Glomerular endothelial cell (primary cell): ENCODE data around the gene PLXNA4. TPM values are rescaled to one million over a fixed set of nuclear protein-coding genes. Genes with fewer than 3 reads are reported as not detected.

Experiments
- DNase-seq: peaks from one replicate; pipeline ENCODE4 v3.0.0-alpha.2; 2011; ENCODE audit warnings: low read depth, low spot score; ENCODE audit errors: extremely low read depth
- total RNA-seq: library from RNA; depleted of rRNA; stranded (reverse); fragments of >200 nt; gene quantifications from 2 replicates; pipeline ENCODE4 v1.2.3, GENCODE V29; 2015

PLXNA4 gene
- total RNA-seq, 1 donor from 2014 or later = 1.2 TPM

DNA sequence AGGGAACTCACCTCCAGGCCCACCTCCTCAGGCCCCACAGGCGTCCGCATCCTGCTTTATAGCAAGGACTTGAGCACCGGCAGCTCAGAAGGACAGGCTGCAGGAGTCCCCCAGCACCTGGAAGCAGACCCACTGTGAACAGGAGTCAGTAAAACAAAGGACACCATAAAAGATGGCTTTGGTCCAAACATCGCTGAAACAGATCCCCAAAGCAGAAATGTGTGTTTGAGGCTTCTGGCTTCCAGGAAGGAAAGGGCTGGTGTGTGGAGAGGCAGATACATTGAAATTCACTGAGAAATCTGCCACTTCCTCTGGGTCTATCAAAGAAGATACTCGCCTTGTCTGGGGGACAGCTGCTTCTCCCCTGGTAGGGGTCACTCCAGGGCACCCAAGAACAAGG, 286.2 kb downstream of the PLXNA4 start:
- DNase-seq = no peak

DNA sequence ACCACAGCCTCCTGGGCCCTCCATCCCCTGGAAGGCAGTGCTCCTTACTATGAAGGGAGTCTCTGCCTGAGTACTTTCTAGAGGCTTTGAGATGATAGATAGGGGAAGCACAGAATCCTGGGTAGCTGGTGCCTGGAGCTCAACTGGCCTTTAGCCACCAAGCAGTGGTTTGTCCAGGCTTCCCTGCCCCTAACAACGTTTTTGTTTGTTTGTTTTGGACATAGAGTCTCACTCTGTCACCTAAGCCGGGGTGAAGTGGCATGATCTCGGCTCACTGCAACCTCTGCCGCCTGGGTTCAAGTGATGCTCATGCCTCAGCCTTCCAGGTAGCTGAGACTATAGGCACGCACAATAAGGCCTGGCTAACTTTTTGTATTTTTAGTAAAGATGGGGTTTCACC, 289.4 kb downstream of the PLXNA4 start:
- no peak for DNase-seq

DNA sequence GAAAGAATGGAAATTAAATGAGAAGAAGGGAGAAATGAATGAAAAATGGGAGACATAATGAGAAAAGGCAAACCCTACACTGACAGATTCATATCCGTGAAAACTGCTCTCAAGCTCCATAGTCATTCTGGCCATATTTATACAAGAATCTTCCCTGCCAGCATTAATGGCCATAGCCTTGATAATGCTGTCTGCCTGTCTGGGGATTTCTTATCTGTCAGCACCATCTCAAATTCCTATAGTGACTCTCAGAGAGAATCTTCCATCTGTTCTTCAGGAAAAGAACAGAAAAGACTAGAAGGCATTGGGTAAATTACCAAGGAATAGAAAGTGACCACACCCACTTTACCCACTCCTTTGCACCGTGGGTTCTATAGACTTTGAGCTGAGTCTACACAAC, 295.9 kb downstream of the PLXNA4 start:
- DNase-seq = no peak

DNA sequence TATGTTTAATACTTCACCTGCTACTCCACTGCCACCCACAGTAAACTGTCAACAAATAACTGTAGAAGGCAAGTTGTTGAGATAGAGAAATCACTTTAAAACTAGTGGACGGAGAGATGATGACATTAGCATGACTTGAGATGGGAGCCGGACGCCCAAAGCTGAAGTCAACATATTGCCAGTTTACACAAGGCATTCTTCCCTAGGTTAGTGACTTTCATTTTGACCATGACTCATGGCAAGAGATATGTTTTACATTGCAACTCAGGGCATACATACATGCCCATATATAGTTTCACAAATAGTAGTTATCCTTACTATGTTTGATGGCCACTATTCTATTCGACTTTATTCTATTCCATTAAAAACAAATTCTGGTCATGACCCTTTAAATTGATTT, 296.6 kb downstream of the PLXNA4 start:
- DNase-seq = no peak

DNA sequence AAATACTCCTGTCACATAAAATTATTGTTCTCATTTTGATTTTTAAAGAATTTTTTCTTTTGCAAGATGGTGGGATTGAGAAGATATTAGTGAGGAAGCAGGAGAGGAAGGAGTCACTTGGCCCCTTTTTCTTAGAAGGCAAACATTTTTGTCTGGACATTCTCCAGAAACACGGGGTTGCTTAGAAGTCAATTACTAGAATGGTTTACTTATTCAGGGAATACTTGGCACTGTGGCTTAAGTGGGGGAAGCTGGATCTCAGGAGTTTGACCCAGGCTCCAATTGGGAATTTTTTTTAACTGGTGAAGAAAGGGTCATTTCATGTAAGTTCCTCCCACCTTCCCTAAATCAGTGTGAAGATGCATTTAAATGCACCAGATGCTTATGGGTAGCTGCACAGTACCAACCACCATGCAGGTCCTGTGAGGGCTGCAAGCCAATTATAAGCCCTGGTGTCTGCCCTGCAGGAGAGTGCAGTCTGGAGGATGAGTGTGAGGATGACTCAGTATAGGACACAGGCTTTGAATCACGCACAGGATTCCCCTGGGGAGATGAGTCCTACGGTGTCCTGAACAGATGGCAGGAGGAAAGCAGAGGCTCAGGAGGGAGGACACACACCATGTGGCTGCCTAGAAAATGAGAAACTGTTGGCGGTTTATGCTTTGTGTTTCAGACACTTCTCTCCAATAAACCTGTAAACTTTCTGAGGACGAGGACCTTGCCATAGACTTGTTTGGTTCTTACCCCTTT, 299.1 kb downstream of the PLXNA4 start:
- no peak for DNase-seq

DNA sequence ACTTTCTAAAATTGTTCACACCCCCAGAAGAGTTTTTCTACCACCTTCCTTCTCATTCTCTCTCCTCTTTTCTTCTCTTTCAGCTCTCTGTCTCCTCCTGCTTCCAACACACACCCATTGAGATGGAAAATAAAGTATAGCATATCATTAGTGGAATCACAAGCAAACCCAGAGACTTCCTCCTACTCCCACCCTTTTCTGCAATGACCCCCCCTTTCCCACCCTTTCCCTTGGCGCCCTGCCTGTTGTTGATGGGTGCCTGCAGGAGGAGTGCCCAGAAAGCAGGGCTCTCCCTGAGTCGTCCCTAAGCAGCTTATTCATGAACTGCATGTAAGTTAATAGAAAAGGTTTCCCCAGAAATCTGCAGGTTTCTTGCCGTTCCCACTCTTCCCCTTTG, 300.0 kb downstream of the PLXNA4 start:
- no peak for DNase-seq

DNA sequence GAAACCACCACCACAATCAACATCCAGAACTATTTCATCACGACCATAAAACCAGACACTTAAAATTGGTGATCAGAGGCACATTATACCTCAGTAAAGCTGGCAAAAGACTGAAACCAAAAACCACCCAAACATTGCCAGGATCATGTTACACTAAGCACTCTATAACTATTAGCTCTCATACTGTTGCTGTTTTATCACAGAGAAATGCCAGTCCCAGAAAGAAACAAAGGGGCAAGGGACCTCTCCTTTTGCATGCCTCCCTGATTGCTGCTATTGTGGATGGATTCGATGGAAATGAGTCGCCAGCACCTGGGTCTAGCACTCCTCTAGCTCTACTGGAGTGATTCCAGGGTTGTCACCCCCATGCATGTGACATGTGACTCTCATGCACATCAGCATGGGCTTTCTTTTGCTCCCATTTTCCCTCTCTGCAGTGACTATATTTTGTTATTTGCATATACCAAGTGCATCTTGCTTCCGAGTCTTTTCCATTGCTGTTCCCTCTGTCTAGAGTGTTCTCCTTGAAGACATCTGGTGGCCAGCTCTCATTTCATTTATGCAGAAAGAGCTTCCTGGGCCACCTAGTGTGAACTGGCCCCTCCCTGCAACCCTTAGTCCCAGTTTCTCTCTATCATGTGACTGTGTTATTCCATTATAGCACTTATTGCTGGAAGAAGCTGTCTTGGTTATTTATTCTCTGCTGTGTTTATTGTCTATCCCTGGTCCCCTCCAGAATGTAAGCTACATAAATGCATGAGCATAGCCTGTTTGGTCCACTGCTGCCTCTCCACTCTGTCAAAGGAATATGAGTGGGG, 300.6 kb downstream of the PLXNA4 start:
- DNase-seq = no peak

DNA sequence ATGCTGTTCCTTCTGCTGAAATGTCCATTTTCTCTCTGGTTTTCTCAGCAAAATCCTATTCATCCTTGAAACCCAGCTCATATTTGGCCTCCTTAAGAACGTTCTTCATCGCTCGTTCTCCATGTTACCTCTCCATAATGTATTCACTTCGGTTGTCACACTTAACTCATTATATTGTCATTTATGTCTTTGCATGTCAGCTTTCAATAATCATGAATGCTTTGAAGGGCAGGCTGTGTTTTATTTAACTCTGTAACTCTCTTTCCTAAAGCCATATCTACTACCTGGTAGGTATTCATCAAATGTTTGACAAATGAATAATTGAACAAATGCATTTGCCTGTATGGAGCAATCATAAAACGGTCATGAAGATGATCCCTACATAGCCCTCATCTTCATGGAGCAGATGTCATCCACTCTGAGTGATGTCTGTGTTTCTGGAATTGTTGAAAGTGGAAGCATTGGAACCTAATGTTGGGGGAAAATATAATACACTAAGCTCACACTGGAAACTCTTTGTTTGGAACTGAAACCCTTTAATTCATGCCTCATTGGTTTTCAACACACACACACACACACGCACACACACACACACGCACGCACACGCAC, 303.4 kb downstream of the PLXNA4 start:
- no peak for DNase-seq

DNA sequence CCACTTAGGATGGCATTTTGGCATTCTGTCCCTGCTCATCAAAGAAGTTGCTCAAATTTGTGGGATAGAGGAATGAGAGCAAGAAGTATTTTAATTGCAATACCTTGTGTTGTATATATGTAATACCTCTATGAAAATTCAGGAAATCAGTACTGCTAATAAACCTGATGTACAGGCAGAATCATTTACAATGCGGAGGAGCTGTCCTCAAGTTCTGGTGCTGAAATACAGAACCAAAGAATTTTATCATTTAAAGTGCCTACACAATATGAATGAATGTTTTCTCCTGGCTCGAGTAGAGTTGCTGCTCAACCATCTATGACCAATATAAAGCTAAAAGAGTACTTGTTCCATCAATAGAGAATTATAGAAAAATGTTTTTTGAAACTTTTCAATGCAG, 305.8 kb downstream of the PLXNA4 start:
- DNase-seq = no peak

DNA sequence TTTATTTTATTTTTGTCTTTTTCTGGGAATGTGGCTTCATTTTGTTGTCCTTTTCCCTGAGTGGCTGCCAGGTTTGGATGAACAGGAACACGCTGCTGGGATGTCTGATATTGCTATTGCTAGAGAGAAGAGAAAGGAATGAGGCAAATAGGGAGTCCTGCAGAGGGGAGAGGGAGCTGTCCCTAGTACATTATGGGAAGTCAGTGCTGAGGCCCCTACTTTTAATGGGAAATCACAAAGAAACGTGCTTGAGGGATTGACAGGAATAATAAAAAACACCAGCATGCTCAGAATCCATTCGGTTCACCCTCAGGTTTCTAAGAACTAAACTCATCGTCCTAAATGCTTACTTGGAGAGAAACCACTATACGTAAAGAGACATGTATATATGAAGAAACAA, 306.6 kb downstream of the PLXNA4 start:
- no peak for DNase-seq

DNA sequence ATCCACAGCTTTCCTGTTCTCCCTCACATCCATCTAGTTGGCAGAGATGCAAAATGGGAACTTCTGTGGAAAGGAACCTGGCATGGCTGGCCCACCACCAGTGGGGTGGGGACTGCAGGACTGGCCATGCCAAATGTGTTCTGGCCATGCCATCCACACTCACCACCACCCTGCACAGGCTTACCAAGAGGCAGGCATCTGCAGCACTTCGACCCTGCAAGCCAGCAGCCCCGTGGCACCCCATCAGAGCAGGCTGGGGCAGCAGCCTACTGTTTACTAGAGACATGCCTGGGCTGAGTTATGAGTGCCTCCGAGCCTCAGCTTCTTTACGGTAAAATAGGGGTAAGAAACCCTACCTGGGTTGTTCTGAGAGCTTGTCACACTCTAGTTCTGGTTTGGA, 313.1 kb downstream of the PLXNA4 start:
- no peak for DNase-seq

DNA sequence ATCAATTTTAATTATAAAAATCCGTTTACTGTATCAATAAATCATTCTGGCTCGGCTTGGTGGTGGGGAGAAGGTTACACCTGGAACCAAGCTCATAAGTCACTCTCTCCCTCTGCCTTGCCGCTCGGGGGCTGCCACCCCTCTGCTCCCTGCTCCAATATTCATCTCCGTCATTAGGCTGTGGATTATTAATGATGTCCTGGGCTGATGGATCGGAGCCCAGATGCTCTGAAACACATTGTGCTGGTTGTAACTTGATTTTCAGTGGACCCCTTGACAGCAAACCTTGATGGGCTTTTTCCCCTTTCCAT, 314.2 kb downstream of the PLXNA4 start:
- no peak for DNase-seq

DNA sequence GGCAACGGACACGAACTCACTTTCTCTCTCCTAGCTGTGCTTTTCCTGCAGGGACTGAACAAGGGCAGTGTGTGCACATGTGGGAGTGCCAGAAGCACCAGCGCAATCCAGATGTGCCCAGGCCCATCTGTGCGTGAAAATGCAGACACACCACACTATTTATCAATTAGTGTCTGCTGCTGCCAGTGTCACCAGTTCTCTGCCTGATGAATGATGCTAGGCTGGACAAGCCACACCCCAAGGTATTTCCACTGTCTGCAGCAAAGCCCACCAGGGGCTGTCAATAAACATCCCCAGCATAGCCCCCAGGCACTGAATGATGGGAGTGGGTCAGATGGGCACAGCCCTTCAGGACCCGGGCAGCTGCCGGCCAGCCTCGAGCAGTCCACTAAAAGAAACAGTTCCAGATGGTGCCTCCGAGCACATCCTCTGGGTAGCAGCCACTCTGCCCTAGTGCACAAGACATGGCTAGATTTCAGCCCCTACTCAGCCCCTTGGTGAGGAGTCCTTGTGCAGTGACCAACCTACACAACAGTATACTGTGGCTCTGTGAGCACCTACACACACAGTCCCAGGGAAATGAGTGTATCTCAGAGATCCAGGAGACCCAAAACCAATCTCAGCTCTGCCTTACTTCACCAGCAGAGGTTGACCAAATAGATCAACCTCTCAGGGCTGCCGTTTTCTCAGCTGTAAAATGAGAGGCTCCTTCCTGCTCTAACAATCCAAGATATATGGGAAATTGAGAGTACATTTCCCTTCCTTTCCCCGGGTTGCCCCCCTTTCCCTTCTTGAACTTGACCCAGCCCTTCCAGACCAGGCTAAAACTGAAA, 314.7 kb downstream of the PLXNA4 start:
- DNase-seq = no peak

DNA sequence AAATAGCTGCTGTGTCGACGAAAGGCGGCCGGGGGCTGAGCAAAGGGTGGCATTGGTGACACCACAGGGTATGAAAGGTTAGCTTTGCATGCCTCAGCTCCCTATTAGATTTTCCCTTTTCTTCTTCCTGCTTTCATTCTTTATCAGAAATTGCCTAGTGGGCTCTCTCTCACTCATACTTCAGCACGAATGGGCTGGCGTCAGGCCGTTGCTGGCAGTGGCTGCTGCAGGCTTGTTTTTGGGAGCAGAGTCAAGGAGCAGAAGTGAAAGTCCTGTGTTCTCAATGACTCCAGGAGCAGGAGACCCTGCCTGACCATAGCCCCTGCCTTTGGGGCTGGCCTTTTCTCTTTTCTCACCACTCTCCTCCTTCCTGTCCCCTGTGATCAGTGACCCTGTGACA, 318.0 kb downstream of the PLXNA4 start:
- no peak for DNase-seq

DNA sequence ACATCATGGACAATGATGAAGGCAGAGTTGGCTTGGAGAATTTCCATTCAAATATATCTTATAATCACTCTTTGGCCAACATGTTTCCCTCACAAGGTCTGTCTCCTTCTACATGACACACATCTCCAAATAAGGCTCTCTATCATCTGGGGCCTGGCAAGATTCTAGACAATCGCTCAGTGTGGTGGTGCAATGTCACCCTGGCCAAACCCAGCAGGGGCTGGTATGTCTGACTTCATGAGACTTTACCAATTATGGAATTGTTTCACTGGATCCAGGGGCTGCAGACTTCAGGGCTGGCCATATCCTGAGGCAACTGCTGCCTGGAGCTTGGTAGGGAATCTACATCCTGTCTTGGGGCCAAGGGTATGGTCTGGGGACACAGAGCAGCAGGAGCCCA, 319.0 kb downstream of the PLXNA4 start:
- no peak for DNase-seq

DNA sequence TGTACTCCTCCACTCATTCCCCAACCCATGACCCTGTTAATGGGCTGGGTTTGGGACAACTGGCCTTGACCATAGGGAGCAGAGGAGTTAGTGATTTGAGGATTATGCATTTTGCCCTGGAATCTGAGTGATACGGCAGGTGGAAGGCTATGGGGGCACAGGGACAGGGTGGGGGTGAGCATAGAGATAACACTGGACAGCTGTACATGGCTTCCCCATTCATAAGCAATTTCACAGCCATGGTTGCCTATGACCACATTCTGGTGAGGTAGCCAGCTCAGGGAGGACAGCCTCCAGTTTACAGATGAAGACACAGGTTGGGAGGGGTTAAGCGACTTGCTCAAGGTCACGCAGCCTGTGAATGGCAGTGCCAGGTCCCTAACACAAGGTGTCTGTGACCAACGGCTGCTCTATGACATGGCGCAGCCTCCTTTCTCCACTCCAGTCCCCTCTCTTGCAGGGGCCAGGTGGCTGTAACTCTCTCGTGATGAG, 319.5 kb downstream of the PLXNA4 start:
- DNase-seq = no peak

DNA sequence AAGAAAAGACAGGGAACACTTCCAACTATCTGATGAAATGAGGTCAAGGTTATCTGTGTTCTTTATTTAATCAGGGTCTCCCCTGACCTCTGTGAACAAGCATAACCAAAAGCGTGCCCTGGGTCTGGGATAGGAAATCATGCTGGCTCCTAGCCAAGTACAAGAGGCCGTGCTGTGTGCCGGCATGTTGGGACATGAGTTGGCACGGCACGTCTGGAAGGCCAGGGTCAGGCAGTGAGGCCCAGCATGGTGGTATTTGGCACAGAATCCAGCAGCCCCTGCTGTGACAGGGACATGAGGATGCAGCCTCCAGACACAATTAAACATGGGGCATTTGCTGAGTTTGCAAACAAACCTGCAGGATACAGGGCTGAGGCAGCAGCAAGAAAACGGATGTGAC, 320.4 kb downstream of the PLXNA4 start:
- DNase-seq = peak; percentile 25

DNA sequence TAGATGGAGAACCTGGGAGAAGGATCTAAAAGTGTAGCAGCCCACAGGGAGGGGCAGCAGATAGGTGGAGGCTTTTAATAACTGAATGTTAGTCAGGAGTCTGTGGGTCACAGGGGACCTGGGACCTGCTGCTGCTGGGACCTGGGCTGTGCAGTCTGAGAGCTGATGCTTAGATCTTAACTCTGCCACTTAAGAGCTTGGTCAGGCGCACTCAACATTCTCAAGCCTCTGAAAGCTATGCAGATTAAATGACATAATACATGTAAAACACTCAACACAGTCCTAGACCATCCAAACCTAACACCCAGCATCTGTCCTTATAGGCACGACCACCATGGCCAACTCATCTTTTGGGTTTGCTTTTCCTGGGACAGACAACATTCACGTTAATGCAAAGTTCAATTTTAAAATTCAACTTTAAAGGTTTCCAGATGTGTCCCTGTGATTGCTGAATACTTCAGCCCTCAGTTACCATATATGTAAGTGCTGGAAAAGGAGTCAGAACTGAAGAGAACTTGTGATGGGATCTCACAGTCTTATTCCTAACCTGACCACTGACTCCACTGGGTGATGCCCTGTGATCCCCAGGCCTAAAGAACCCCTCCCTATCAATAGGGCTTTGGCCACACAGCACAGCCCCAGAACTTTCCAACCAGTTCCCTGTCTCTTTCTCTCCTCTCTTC, 321.0 kb downstream of the PLXNA4 start:
- no peak for DNase-seq

DNA sequence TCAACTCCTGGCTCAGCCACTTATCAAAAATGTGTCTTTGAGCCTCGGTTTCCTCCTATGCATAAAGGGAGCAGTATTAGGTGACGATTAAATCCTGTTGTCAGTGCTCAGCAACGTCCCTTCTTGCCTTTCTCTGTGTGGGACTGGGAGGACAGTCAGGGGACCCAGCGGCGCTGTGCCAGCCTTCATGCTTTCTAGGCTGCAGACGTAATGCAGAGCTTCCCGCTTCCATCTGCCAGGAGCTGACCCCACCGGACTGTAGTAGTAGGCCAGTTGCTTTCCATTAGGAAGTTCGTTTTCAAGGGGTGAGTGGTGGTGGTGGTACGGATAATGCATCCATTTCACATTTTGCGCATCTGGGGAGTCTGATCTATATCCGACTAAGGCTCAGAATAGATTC, 321.8 kb downstream of the PLXNA4 start:
- DNase-seq = no peak

DNA sequence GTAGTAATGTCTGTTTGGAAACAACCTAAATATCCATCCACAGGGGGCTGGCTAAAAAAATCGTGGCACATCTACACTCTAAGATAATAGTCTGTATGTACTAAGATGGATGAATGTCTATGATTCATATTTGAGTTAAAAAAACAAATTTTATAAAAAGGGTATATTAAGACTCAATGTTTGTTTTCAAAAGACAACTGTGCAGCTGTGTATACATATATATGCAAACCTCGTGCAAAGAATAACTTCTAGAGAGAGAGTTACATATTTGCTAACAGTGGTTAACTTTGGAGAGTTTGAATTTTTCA, 323.5 kb downstream of the PLXNA4 start:
- no peak for DNase-seq

DNA sequence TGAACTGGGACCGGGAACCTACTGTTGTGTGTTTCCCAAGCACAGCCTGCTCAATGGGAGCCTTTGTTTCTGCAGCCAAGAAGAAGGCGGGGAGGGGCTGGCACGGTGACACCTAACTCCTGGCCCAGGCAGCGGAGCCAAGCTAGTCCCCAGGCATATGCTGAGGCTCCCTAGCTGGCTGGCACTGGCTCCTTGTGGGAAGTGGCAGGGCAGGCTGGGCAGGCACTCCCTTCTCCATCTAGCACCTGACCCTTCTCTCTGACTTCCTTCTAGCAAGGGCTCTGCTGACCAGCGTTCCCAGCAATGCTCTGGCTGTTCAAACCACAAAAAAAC, 325.0 kb downstream of the PLXNA4 start:
- no peak for DNase-seq
